ENCODE data around the gene TRMT112. TPM values are rescaled to one million over a fixed set of nuclear protein-coding genes. Genes with fewer than 3 reads are reported as not detected.

TRMT112 gene
- total RNA-seq, 1 experiment from 2014 or later: 328 TPM

- TF ChIP-seq ZBTB33 (IDR thresholded peaks at IDR 0.05; ENCODE audit: extremely low read depth, insufficient replicate concordance, low read length): no peak
- no peak for TF ChIP-seq ATF3 (IDR thresholded peaks at IDR 0.05)
- TF ChIP-seq ZFX (IDR thresholded peaks at IDR 0.05): no peak
- TF ChIP-seq JUND (IDR thresholded peaks at IDR 0.05): no peak
- no peak for TF ChIP-seq EZH2 (IDR thresholded peaks at IDR 0.05)
- TF ChIP-seq MAX (IDR thresholded peaks at IDR 0.05): no peak
- no peak for TF ChIP-seq POLR2AphosphoS5 (IDR thresholded peaks at IDR 0.05; ENCODE audit: low read depth, low read length)
Observed at GRCh38 chr11:64297699-64298358, 19.5 kb downstream of the TRMT112 start (continued).

- BruUV-seq (replicated peaks): no TSS peak
- no peak overlapping the region for H2AFZ ChIP-seq (ENCODE audit: low read depth, low read length, poor library complexity, severe bottlenecking)
- no peak for DNase-seq (ENCODE audit: low read depth, low spot score)
- no peak overlapping the region for H3K4me2 ChIP-seq (ENCODE audit: low read length)
- no peak for ATAC-seq
- intact Hi-C loops (cut with micrococcal nuclease): no loop called here
- H3K4me1 ChIP-seq (ENCODE audit: control insufficient read depth in 1 of 2, insufficient read depth in 2 of 2, low read length in 2 of 2): peaks cover 0 to 26% of the 10 kb centered on the region in 2 experiments; a peak in 2 of 4 replicates
- no peaks in the 10 kb centered on the region for H3K9me3 ChIP-seq (ENCODE audit: control insufficient read depth in 1 of 2, insufficient read depth in 1 of 2, low read depth in 1 of 2, low read length in 2 of 2)
- RAD21 ChIA-PET (ENCODE audit: low non-redundant PET in 1 of 2, low total read pairs in 2 of 2, uncharacterized antibody in 2 of 2, unreplicated experiment in 2 of 2): no interaction called here
- no peaks in the 10 kb centered on the region for H4K20me1 ChIP-seq (ENCODE audit: insufficient read depth)
- H3K9me2 ChIP-seq (ENCODE audit: insufficient read depth): no peaks in the 10 kb centered on the region
- POLR2A ChIA-PET: no interaction called here
- TF ChIP-seq FOSL1 (IDR thresholded peaks at IDR 0.05; ENCODE audit: low read depth) (no peak), CEBPB (IDR thresholded peaks at IDR 0.05; ENCODE audit: low read depth) (no peak), EGR1 (IDR thresholded peaks at IDR 0.05; ENCODE audit: low read depth) (no peak), SRF (IDR thresholded peaks at IDR 0.05; ENCODE audit: low read depth) (no peak), POLR2A (IDR thresholded peaks at IDR 0.05; ENCODE audit: borderline replicate concordance, extremely low read depth, insufficient read depth, insufficient read length) (no peak), TCF7L2 (IDR thresholded peaks at IDR 0.05; ENCODE audit: borderline replicate concordance, extremely low read depth, insufficient read depth, insufficient read length) (no peak), SIN3A (IDR thresholded peaks at IDR 0.05; ENCODE audit: low read depth) (no peak), MAX (IDR thresholded peaks at IDR 0.05) (no peak), EZH2 (IDR thresholded peaks at IDR 0.05) (no peak), CBX3 (IDR thresholded peaks at IDR 0.05; ENCODE audit: low read depth) (no peak), REST (IDR thresholded peaks at IDR 0.05; ENCODE audit: low read depth) (no peak)
- H3K79me2 ChIP-seq (ENCODE audit: insufficient read depth, low read length): no peaks in the 10 kb centered on the region
- CTCF ChIA-PET: interaction anchor here (1.1 kb wide), 1 partner anchor 8 kb away, joined by 3 read pairs; no protein-coding TSS in a partner anchor
- H3K27ac ChIP-seq (ENCODE audit: low read depth, low read length): no peak overlapping the region
- no peaks in the 10 kb centered on the region for H3K27me3 ChIP-seq (ENCODE audit: insufficient read depth, low read length)
- H3K4me3 ChIP-seq (replicated peaks in 1 of 2; ENCODE audit: low read depth in 1 of 2, low read length in 2 of 2): no peak overlapping the region
- no peaks in the 10 kb centered on the region for H3K36me3 ChIP-seq (ENCODE audit: control insufficient read depth in 1 of 2, insufficient read depth in 2 of 2, low read length in 2 of 2)
- H3K9ac ChIP-seq (ENCODE audit: low read length): no peak overlapping the region
Observed at GRCh38 chr11:64296830-64297698, 20.3 kb downstream of the TRMT112 start.

Measured in HCT116 (cell line).